ENCODE measurements around the gene COPA. TPM values are rescaled to one million over a fixed set of nuclear protein-coding genes. Genes with fewer than 3 reads are reported as not detected.

COPA gene
- total and polyA plus RNA-seq, 10 of the 15 experiments (the other 5 are each of a cell fraction or from before 2014, with no cell fraction given) = 53.7 to 180 (median 123) TPM

- TF ChIP-seq IRF5 (IDR thresholded peaks at IDR 0.05; ENCODE audit: borderline replicate concordance) (no peak), YBX1 (IDR thresholded peaks at IDR 0.05) (no peak), SREBF1 (IDR thresholded peaks at IDR 0.05; ENCODE audit: low read length) (no peak), ATF7 (IDR thresholded peaks at IDR 0.05; ENCODE audit: low read depth) (no peak), EGR1 (IDR thresholded peaks at IDR 0.05; ENCODE audit: borderline replicate concordance in 1 of 2, low read depth in 2 of 2, low read length in 2 of 2) (no peak), ZBED1 (IDR thresholded peaks at IDR 0.05; ENCODE audit: borderline replicate concordance) (no peak), SP1 (IDR thresholded peaks at IDR 0.05; ENCODE audit: low read depth, low read length) (no peak), NFYA (IDR thresholded peaks at IDR 0.05; ENCODE audit: borderline replicate concordance, low read depth, low read length) (no peak), CREM (IDR thresholded peaks at IDR 0.05; ENCODE audit: low read depth) (no peak), SPI1 (IDR thresholded peaks at IDR 0.05; ENCODE audit: borderline replicate concordance, insufficient read depth, low read depth, low read length) (no peak)
Measured at GRCh38 chr1:160374306-160375110, 31.5 kb upstream of the COPA start (continued).

GRCh38 chr1:160373696-160374095 lies 30.6 kb upstream of the COPA start:
- FAIRE-seq (no peak), DNase-seq (ENCODE audit: low read depth, low spot score) (no peak), ATAC-seq (no peak)
- ChIA-PET SMC1A (ENCODE audit: uncharacterized antibody, unreplicated experiment) (interaction anchor here (1.2 to 5.0 kb wide), 4 partner anchors 27 to 182 kb away, joined by 3 to 44 read pairs (median 5); partner anchors contain the start of gene CASQ1), CTCF (interaction anchor here (1.0 to 7.8 kb wide), 9 partner anchors 20 to 288 kb away, joined by 3 to 131 read pairs (median 5); no protein-coding TSS in a partner anchor), RAD21 (ENCODE audit: unreplicated experiment) (interaction anchor here (1.2 to 3.5 kb wide), 4 partner anchors 11 to 180 kb away, joined by 3 to 28 read pairs (median 4); no protein-coding TSS in a partner anchor), POLR2A (no interaction called here)
- no peaks in the 10 kb centered on the region for H3K27me3 ChIP-seq (replicated peaks in 1 of 2; ENCODE audit: control insufficient read depth in 2 of 2, insufficient read depth in 2 of 2, low read length in 1 of 2)
- no peak overlapping the region for H3K27ac ChIP-seq (ENCODE audit: control insufficient read depth, insufficient read depth)
- H3K9me3 ChIP-seq (replicated peaks; ENCODE audit: control insufficient read depth, insufficient read depth, low read length) = no peaks in the 10 kb centered on the region
- in situ Hi-C loops (cut with MboI) = no loop called here
- H3K4me2 ChIP-seq (ENCODE audit: control insufficient read depth, insufficient read depth) = no peak overlapping the region
- no peaks in the 10 kb centered on the region for H3K36me3 ChIP-seq (ENCODE audit: control insufficient read depth in 2 of 2, insufficient read depth in 2 of 2, low read length in 1 of 2)
- no peak overlapping the region for H3K9ac ChIP-seq (ENCODE audit: control insufficient read depth, insufficient read depth, low read length)
- no TSS peak for BruUV-seq (replicated peaks)
- intact Hi-C loops (cut with micrococcal nuclease; ENCODE audit: unreplicated experiment) = no loop called here
- H2AFZ ChIP-seq (ENCODE audit: control insufficient read depth, low read depth, low read length) = no peak overlapping the region
- WGBS (ENCODE audit: insufficient coverage, insufficient replicate concordance, low lambda C conversion rate, missing lambda C conversion rate) = 67% methylated on average over 4 of the region's 4 CpGs
- H3K4me3 ChIP-seq = no peak overlapping the region
- H4K20me1 ChIP-seq (ENCODE audit: control insufficient read depth, insufficient read depth) = no peaks in the 10 kb centered on the region
- H3K79me2 ChIP-seq (ENCODE audit: control insufficient read depth, insufficient read depth, low read length) = no peaks in the 10 kb centered on the region
- peaks cover 15% of the 10 kb centered on the region for H3K4me1 ChIP-seq (ENCODE audit: control insufficient read depth, insufficient read depth, low read length)
- TF ChIP-seq ATF3 (IDR thresholded peaks at IDR 0.05; ENCODE audit: borderline replicate concordance, extremely low read depth, low read depth, low read length) = no peak
- peak; percentile 61; the same call in 1 of the 2 replicates for TF ChIP-seq REST (IDR thresholded peaks at IDR 0.05; ENCODE audit: low read depth, low read length)
- TF ChIP-seq IRF3 (IDR thresholded peaks at IDR 0.05) = no peak

All from GM12878 (cell line).